NCI-H2196 treated with DMSO at 0.1 percent for 48 hours (cell line): ENCODE data around the gene RPS6KA2.

Experiments
- DNase-seq: peaks from one replicate; lab custom pipeline; 2025; ENCODE audit not compliant: unreplicated experiment; lab: John Stamatoyannopoulos, UW

Gene RPS6KA2

GRCh38 chr6:166656230-166657151 lies 29.4 kb upstream of the RPS6KA2 start:
- DNase-seq = no peak

DNA sequence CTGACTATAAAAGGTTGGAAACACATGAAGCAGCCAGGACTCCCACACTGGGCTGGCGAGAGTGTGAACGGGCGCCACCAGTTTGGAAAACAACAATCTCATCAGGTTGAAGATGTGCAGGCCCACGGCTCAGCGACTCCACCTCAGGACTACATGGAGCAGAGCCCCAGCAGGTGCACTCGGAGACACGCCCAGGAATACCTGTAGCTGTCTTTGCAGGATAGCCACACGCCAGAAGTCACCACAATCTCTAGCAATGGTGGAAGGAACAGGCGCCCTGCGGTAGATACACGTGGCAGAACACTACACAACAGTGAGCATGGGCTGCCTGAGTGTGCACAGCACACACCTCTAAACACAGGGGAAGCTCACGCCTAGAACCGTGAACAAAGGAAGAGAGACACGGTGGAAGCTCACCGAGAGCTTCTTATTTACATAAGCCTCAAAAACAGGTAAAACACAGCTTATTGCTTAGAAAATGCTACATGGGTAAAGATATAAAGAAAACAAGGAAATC lies 28.7 kb upstream of the RPS6KA2 start:
- DNase-seq = no peak

DNA sequence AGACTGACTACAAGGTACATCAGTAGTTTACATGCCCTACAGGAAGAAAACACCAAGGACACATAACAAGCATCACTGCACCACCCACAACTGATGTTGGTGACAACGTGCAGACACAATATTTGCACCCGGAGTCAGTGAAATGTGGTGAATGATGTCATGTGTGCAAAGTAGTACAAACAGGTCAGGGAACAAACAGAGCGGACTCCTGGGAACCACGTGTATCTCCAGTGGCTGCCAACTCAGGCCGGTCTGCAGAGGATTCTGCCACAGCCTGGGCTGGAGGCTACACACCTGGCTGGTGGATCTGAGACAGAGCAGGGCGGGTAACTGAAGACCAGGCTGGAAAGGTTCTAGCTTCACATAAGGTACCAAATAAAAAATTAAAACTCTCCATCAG lies 28.2 kb upstream of the RPS6KA2 start:
- no peak for DNase-seq

DNA sequence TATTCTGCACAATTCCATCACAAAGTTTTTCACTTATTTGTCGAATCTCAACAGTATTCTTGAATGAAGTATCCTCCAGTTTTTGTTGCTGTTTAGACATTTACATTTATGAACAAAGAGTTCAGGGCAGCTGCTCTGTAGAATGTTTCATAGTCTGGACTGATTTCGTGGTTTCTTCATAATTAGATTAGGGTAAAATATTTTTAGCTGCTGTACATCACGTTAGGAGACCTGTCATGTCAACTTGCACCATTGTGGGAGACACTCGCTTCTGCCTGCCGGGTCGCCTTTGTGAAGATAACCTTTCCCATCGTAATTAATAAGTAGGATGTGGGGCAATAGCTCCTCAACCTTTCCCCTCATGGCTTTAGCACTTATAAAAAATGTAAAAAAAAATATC lies 27.5 kb upstream of the RPS6KA2 start:
- DNase-seq = no peak

- DNase-seq = no peak
Observed at GRCh38 chr6:166653639-166653941, 26.5 kb upstream of the RPS6KA2 start.

- no peak for DNase-seq
Observed at GRCh38 chr6:166650824-166651807, 24.1 kb upstream of the RPS6KA2 start.

GRCh38 chr6:166650047-166650446 lies 23.0 kb upstream of the RPS6KA2 start:
- no peak for DNase-seq

- no peak for DNase-seq
Observed at GRCh38 chr6:166648846-166649245, 21.8 kb upstream of the RPS6KA2 start.

DNA sequence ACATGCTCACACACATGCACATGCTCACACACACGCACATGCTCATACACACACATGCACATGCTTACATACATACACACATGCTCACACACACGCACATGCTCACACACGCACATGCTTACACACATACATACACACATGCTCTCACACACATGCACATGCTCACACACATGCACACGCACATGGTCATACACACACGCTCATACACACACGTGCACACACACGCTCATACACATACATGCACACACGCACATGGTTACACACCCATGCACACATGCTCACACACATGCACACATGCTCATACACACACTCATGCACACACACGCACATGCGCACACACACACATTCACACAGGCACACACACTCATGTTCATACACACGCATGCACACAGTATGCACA lies 20.8 kb upstream of the RPS6KA2 start:
- DNase-seq = no peak

- no peak for DNase-seq
Observed at GRCh38 chr6:166646716-166647115, 19.7 kb upstream of the RPS6KA2 start.

DNA sequence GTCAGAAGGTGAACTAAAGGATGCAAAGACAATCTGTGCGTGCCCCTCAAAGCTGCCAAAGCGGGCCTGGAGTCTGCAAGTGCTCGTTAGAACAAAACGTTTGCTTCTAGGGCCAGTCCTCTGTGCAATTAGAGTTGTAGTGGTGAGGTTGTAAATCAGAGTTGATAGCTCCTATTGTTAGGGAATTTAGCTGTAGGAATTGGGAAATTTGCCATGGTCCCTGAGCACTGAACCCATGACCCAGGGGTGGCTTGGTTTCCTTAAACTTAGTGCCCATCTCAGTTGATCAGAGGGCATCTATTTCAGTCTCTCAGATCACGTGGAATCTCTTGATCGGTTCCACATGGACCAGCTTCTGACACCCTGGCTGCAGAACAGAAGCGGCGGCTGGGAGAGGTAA lies 18.8 kb upstream of the RPS6KA2 start:
- no peak for DNase-seq

DNA sequence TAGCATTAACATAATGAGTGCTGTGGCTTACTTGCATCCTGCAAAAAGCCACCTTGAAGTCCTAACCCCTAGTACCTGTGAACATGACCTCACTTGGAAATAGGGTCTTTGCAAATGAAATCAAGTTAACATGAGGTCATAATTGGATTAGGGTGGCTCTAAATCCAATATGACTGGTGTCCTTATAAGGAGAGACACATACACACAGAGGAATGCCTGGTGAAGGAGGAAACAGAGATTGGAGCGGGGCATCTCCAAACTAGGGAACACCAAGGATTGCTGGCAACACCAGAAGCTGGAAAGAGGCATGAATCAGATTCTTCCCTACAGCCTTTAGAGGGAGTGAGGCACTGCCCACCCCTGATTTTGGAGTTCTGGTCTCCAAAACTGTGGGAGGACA lies 17.6 kb upstream of the RPS6KA2 start:
- no peak for DNase-seq

DNA sequence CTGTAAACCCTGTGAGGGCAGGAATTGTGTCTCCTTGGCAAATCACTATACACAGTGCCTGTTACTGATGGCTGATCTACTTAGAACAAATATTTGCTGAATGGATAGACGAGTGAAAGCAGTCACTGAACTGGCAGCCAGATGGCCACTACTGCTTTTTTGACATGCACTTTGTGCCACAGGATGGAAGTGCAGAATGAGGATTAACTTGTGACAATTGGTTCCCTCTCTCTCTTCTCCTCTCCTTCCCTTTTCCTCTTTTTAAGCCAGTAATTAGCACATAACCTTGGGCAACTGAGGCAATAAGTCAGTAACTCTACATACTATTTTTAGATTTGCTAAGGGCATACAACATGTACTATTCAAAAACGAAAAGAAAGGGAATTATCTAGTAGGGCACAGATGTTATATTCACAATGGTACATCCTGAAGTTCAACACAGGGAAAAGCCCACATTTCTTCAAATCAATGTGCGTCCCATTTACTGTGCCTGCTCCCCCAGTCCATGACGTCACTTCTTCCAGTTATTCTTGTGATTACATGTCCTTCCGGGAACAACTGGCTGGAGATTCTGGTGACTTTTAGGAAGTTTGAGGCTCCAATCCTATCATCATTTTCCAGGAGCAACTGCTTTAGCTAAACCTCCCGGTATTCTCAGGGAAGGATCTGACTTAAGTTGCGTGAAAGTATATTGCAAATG lies 17.0 kb upstream of the RPS6KA2 start:
- no peak for DNase-seq

DNA sequence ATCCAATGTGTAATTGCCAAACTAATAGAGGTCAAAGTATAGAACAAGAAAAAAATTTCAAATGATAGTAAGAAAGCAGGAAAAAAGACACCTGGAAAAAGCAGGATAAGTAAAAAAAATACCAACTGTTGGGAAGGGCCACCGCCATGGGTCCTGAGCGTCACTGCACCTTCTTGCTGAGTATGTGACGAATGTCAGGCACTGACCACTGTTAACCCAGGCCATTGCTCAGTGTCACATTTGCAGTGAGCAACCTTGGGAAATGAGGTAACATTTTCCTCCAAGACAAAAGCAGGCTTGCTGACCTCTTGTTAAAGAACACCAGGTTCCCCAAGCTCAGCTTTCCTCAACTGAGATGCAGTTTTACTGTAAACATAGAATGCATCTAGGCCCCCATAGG lies 15.6 kb upstream of the RPS6KA2 start:
- DNase-seq = no peak

GRCh38 chr6:166640342-166641043 lies 13.4 kb upstream of the RPS6KA2 start:
- DNase-seq = no peak

DNA sequence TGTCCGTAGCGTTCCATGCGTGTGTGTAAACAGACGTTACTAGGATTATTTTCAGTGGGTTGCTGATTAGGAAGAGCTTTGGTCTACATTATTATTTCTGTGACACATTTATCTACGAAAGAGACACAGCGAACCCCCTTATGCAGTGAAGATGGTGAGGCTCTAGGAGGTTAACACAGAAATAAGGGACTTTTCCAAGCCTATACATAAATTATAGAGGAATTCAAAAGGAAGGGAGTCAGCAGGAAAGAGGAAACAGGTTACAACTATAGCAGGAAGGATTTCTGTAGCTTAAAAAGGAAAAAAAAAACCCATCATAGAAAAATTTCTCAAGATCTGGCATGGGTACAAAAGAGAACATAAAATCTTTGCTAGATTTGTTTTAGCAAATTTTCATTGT lies 12.9 kb upstream of the RPS6KA2 start:
- DNase-seq = no peak

DNA sequence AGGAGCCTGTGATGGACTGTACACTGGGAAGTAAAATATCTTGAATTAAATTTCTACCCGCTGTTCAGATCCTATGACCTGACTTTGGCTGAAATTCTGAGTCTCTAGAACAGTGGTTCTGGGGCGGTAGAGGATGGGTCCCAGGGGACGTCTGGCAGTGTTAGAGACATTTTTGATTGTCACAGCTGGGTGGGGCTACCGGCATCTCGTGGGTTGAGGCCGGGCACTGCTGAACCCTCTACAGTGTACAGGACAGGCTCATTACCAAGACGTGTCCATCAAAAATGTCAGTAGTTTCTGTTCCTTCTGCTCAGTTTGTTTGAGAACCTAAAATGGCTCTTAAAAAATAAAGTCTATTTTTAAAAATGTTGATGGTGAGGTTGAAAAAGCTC lies 11.5 kb upstream of the RPS6KA2 start:
- DNase-seq = no peak

- DNase-seq = no peak
Observed at GRCh38 chr6:166637812-166638572, 10.9 kb upstream of the RPS6KA2 start.

- no peak for DNase-seq
Observed at GRCh38 chr6:166636934-166637333, 9.9 kb upstream of the RPS6KA2 start.
